GM23338 (cell line): Measurements from ENCODE around the gene CNTNAP4. TPM values are rescaled to one million over a fixed set of nuclear protein-coding genes. Genes with fewer than 3 reads are reported as not detected.

Source experiments
- ATAC-seq: fragments of 200-7000 bp; cut with Tn5 transposase; 3 replicates; pipeline ENCODE4 v1.9.1; 2020
- DNase-seq: peaks from one replicate; pipeline ENCODE4 v3.0.0-alpha.2; 2015; ENCODE audit warnings: low spot score
- H2AFZ ChIP-seq: fragments of 200-600 bp; sonication (generic); 2 replicates; pipeline ENCODE4 v1.8.0; 2016; ENCODE audit warnings: antibody characterized with exemption, mild to moderate bottlenecking, moderate library complexity
- H3F3A ChIP-seq: fragments of 200-600 bp; sonication (generic); replicated peaks from 2 replicates; pipeline ENCODE4 v1.8.0; 2017; ENCODE audit warnings: antibody characterized with exemption, mixed run types, low read depth
- H3K27ac ChIP-seq: fragments of 200-600 bp; sonication (generic); 2 replicates; pipeline ENCODE4 v1.6.1; 2016; ENCODE audit warnings: low read depth
- H3K27me3 ChIP-seq: fragments of 200-600 bp; sonication (generic); 2 replicates; pipeline ENCODE4 v1.8.0; 2016; ENCODE audit warnings: mild to moderate bottlenecking, mixed run types, moderate library complexity; ENCODE audit not compliant: insufficient read depth
- H3K36me3 ChIP-seq: fragments of 200-600 bp; sonication (generic); 2 replicates; pipeline ENCODE4 v1.8.0; 2016; ENCODE audit warnings: mild to moderate bottlenecking; ENCODE audit not compliant: insufficient read depth
- H3K4me1 ChIP-seq: fragments of 200-600 bp; sonication (generic); 2 replicates; pipeline ENCODE4 v1.8.0; 2016; ENCODE audit warnings: mild to moderate bottlenecking, moderate library complexity; ENCODE audit not compliant: insufficient read depth
- H3K4me2 ChIP-seq: fragments of 200-600 bp; sonication (generic); 2 replicates; pipeline ENCODE4 v1.7.1; 2017; ENCODE audit warnings: mixed run types
- H3K4me3 ChIP-seq: fragments of 200-600 bp; sonication (generic); 2 replicates; pipeline ENCODE4 v1.6.1; 2016; ENCODE audit warnings: mixed run types
- H3K79me2 ChIP-seq: fragments of 200-600 bp; sonication (generic); replicated peaks from 2 replicates; pipeline ENCODE4 v1.8.0; 2017; ENCODE audit warnings: mild to moderate bottlenecking; ENCODE audit not compliant: insufficient read depth
- H3K9me2 ChIP-seq: fragments of 200-600 bp; sonication (generic); 2 replicates; pipeline ENCODE4 v1.8.0; 2017; ENCODE audit not compliant: insufficient read depth
- H4K20me1 ChIP-seq: fragments of 200-600 bp; sonication (generic); replicated peaks from 2 replicates; pipeline ENCODE4 v1.8.0; 2017; ENCODE audit warnings: mild to moderate bottlenecking; ENCODE audit not compliant: insufficient read depth
- H3K27ac Mint-ChIP-seq: 2 replicates; pipeline ENCODE4 v1.8.0; 2020; ENCODE audit warnings: inconsistent platforms, mild to moderate bottlenecking, moderate library complexity, mixed read lengths
- H3K27me3 Mint-ChIP-seq: 3 replicates; pipeline ENCODE4 v1.8.0; 2022; ENCODE audit warnings: low read depth, mild to moderate bottlenecking, moderate library complexity, mixed read lengths, inconsistent platforms; ENCODE audit not compliant: insufficient read depth, poor library complexity
- H3K36me3 Mint-ChIP-seq: 3 replicates; pipeline ENCODE4 v1.8.0; 2021; ENCODE audit warnings: low read depth, mild to moderate bottlenecking, inconsistent platforms, moderate library complexity, mixed read lengths
- H3K4me1 Mint-ChIP-seq: 3 replicates; pipeline ENCODE4 v1.8.0; 2020; ENCODE audit warnings: mild to moderate bottlenecking, inconsistent platforms, mixed read lengths
- H3K4me3 Mint-ChIP-seq: 3 replicates; pipeline ENCODE4 v1.8.0; 2021; ENCODE audit warnings: moderate library complexity, mild to moderate bottlenecking, inconsistent platforms, mixed read lengths
- H3K9me3 Mint-ChIP-seq: 3 replicates; pipeline ENCODE4 v1.8.0; 2020; ENCODE audit warnings: moderate library complexity, mild to moderate bottlenecking, inconsistent platforms, mixed read lengths
- CTCF ChIP-seq, 2 experiments: fragments of 200-600 bp in 1 of 2; sonication (generic) in 1 of 2; conservative IDR thresholded peaks; 2 replicates each; pipeline versions ENCODE4 v1.5.1 to v1.6.1; 2016 to 2017; ENCODE audit warnings: antibody characterized with exemption in 2 of 2, low read depth in 2 of 2, mild to moderate bottlenecking in 2 of 2, moderate library complexity in 1 of 2
- EZH2 ChIP-seq: fragments of 200-600 bp; sonication (generic); IDR thresholded peaks from one replicate; pipeline ENCODE4 v1.8.0; 2017; ENCODE audit warnings: antibody characterized with exemption, mild to moderate bottlenecking, low read depth; ENCODE audit not compliant: unreplicated experiment
- JUNB ChIP-seq: IDR thresholded peaks from one replicate; pipeline ENCODE4 v1.6.1; 2016; ENCODE audit warnings: antibody characterized with exemption; ENCODE audit not compliant: unreplicated experiment
- POLR2AphosphoS5 ChIP-seq: IDR thresholded peaks from 2 replicates; pipeline ENCODE4 v1.6.1; 2016; ENCODE audit warnings: antibody characterized with exemption, low read depth
- ZNF114 ChIP-seq: fragments of 250-450 bp; sonication (Bioruptor Pico); IDR thresholded peaks from 2 replicates; pipeline ENCODE4 v1.5.0; 2020; ENCODE audit warnings: mild to moderate bottlenecking, moderate library complexity
- polyA plus RNA-seq: library from polyadenylated mRNA; unstranded; fragments of >200 nt; fragmentation: Nextera tagmentation; extraction: Ambion mirVana; gene quantifications from 2 replicates; pipeline ENCODE4 v1.2.1, GENCODE V29; 2016
- total RNA-seq: library from RNA; depleted of rRNA; stranded (reverse); fragments of >200 nt; shearing (Covaris generic); gene quantifications from 2 replicates; pipeline ENCODE4 v1.2.3, GENCODE V29; 2014
- TF ChIP-seq, protein P1 (sequence below): IDR thresholded peaks from one replicate; pipeline ENCODE4 v1.6.1; 2018; ENCODE audit warnings: antibody characterized with exemption; ENCODE audit not compliant: unreplicated experiment

Gene CNTNAP4
- total and polyA plus RNA-seq, 2 experiments from 2014 or later = not detected

- H3K36me3 ChIP-seq = no peaks in the 10 kb centered on the region
- TF ChIP-seq ZNF114 (CRISPR knock-in tag) (no peak), JUNB (no peak), POLR2AphosphoS5 (no peak)
- TF ChIP-seq, protein P1, sequence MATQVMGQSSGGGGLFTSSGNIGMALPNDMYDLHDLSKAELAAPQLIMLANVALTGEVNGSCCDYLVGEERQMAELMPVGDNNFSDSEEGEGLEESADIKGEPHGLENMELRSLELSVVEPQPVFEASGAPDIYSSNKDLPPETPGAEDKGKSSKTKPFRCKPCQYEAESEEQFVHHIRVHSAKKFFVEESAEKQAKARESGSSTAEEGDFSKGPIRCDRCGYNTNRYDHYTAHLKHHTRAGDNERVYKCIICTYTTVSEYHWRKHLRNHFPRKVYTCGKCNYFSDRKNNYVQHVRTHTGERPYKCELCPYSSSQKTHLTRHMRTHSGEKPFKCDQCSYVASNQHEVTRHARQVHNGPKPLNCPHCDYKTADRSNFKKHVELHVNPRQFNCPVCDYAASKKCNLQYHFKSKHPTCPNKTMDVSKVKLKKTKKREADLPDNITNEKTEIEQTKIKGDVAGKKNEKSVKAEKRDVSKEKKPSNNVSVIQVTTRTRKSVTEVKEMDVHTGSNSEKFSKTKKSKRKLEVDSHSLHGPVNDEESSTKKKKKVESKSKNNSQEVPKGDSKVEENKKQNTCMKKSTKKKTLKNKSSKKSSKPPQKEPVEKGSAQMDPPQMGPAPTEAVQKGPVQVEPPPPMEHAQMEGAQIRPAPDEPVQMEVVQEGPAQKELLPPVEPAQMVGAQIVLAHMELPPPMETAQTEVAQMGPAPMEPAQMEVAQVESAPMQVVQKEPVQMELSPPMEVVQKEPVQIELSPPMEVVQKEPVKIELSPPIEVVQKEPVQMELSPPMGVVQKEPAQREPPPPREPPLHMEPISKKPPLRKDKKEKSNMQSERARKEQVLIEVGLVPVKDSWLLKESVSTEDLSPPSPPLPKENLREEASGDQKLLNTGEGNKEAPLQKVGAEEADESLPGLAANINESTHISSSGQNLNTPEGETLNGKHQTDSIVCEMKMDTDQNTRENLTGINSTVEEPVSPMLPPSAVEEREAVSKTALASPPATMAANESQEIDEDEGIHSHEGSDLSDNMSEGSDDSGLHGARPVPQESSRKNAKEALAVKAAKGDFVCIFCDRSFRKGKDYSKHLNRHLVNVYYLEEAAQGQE = no peak
- no peak overlapping the region for H3K4me3 ChIP-seq
- H3K4me2 ChIP-seq = no peak overlapping the region
- H3K79me2 ChIP-seq = no peaks in the 10 kb centered on the region
- no peaks in the 10 kb centered on the region for H3K9me2 ChIP-seq
- Mint-ChIP-seq H3K9me3 (peaks cover 53% of the 10 kb centered on the region), H3K27ac (no peak overlapping the region), H3K4me3 (no peak overlapping the region), H3K36me3 (no peaks in the 10 kb centered on the region), H3K4me1 (no peaks in the 10 kb centered on the region), H3K27me3 (peaks cover 3% of the 10 kb centered on the region)
- no peak for ATAC-seq
- no peak overlapping the region for H3K27ac ChIP-seq
- no peak overlapping the region for H2AFZ ChIP-seq
- H3K4me1 ChIP-seq = no peaks in the 10 kb centered on the region
- H4K20me1 ChIP-seq = no peaks in the 10 kb centered on the region
- H3K27me3 ChIP-seq = no peaks in the 10 kb centered on the region
- no peak for DNase-seq
- H3F3A ChIP-seq = no peaks in the 10 kb centered on the region
Measured at GRCh38 chr16:76346210-76346609, 69.0 kb downstream of the CNTNAP4 start.

DNA sequence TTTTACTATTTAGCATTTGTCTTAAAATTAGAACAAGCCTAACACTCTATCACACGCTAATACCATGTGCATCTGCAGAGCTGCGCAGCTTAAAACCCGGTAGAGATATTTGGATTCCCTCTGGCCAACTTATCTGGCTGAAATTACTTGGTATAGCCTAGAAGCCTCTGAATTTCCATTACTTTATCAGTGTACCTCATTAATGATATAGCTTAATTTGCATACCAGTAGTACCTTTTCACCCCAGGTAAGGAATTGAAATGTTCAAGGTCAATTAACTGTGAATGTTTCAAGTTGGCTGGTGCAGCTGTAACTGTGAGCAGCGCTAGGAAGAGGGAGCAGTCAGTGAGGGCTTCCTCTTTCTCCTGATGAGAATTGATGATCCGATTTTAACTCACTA is 74.2 kb downstream of the CNTNAP4 start:
- H3K4me1 Mint-ChIP-seq = no peaks in the 10 kb centered on the region

More for the DNA sequence above, 74.2 kb downstream of the CNTNAP4 start:
- Histone ChIP-seq H3F3A (no peaks in the 10 kb centered on the region), H3K27me3 (no peaks in the 10 kb centered on the region), H3K4me2 (no peak overlapping the region), H3K36me3 (no peaks in the 10 kb centered on the region), H3K9me2 (no peaks in the 10 kb centered on the region), H3K4me1 (no peaks in the 10 kb centered on the region), H3K27ac (no peak overlapping the region), H4K20me1 (no peaks in the 10 kb centered on the region), H3K79me2 (no peaks in the 10 kb centered on the region), H2AFZ (no peak overlapping the region), H3K4me3 (no peak overlapping the region)
- TF ChIP-seq CTCF (conservative IDR thresholded peaks at IDR 0.05; ENCODE audit: low read depth in 2 of 2) (no peak), POLR2AphosphoS5 (no peak), JUNB (no peak), EZH2 (no peak)
- no peak for ATAC-seq
- no peak for DNase-seq
- Mint-ChIP-seq H3K9me3 (peaks cover 50% of the 10 kb centered on the region), H3K4me3 (no peak overlapping the region), H3K27ac (no peak overlapping the region), H3K36me3 (no peaks in the 10 kb centered on the region), H3K27me3 (no peaks in the 10 kb centered on the region)
